NCI-H446 (cell line): ENCODE results near the gene MTCH1.
A peak's percentile ranks its signal among the peaks of the same experiment; 100 is the strongest.

ENCODE experiments used
- DNase-seq, 2 experiments: peaks; one replicate each; lab custom pipeline; 2025; lab: John Stamatoyannopoulos, UW

The MTCH1 gene, protein sequence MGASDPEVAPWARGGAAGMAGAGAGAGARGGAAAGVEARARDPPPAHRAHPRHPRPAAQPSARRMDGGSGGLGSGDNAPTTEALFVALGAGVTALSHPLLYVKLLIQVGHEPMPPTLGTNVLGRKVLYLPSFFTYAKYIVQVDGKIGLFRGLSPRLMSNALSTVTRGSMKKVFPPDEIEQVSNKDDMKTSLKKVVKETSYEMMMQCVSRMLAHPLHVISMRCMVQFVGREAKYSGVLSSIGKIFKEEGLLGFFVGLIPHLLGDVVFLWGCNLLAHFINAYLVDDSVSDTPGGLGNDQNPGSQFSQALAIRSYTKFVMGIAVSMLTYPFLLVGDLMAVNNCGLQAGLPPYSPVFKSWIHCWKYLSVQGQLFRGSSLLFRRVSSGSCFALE

DNA sequence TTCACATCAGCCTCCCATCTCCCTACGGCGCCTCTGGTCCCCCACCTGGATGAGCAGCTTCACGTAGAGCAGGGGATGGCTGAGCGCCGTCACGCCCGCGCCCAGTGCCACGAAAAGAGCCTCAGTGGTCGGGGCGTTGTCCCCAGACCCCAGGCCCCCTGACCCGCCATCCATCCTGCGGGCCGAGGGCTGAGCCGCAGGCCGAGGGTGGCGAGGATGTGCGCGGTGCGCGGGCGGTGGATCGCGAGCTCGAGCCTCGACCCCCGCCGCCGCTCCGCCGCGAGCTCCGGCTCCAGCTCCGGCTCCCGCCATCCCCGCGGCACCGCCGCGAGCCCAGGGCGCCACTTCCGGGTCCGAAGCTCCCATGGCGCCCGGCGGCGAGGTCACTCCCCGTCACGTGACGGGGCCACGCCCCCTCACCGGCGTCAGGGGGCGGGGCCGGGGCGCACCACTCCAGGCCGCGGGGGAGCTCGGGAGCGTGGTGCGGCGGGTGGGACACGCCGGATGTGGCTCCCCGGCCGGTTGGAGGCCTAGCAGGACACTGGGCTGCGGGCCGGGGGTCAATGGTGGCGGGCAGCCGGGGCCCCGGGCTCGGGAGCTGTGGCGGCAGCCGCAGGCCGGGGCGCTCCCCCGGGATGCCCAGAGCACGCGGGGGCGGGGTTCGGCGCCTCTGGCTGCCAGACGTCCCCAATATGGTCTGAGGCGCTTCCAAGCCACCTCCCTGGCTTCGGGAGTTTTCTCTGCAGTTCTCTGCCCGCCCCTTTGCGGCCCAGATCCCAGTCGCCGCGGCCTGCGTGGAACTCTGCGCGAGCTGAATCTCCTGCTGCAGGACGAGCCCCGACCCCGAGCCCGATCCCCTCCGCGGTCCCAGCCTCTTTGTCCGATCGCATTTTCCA, at the start of gene MTCH1:
TSS of gene MTCH1 (minus strand) at position 389 of the 896 bp plus-strand sequence. CDS start at position 366, 23 bp downstream.
- DNase-seq: peak; percentile 71 to 95

DNA sequence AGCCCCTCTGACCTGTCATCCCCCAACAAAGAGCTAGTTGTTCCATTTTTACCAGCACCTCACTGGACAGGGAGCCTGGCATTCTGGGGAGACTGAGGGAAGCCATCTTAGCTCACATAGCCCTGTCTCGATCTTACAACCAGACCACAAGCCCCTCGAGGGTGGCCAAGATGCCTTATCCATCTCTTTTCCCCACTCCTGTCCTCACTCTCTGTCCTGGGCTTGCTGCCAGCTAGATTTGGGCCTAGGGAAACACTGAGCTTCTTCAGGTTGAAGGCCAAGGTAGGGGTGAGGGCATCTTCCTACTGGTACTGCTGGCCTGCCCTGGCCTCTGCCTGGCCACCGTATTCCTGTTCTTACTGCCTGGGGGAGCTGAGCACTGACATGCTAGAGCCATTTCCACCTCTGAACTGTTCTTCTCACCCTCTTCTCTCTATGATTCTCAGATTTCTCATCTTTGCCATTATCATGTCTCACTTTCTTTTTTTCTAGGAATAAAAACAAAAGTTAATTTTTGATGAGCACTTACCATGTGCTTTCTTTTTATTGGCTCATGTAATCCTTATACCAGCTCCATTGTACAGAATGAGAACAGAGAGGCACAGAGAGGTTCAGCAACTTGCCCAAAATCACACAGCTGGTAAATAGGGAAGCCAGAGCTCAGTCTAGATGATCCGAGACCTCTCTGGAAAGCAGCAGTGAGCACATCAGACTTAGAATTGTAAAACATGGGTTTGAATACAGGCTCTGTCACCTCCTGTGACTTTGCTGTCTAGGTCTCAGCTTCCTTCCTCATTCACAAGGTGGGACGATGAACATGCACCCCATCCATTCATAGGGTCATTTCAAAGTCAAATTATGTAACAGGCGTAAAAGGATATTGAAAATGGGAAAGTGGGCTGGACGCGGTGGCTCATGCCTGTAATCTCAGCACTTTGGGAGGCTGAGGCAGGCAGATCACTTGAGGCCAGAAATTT, 48.1 kb upstream of the MTCH1 start:
- no peak for DNase-seq

DNA sequence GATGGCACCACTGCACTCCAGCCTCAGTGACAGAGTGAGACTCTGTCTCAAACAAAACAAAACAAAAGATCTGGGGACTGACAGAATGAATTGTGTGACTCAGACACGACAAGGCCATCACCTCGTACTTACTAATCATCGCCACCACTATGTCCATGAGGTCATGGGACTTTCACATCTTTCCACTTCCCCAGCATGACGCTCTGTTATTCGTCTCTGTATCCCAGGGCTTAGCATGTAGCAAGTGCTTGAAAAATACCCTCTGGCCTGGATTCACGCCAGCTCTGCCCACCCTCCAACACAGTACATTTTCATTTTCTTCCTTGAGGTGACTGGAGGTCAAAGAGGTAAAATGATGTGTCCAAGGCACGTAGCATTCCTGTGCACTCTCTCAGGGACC, 47.3 kb upstream of the MTCH1 start:
- no peak for DNase-seq

DNA sequence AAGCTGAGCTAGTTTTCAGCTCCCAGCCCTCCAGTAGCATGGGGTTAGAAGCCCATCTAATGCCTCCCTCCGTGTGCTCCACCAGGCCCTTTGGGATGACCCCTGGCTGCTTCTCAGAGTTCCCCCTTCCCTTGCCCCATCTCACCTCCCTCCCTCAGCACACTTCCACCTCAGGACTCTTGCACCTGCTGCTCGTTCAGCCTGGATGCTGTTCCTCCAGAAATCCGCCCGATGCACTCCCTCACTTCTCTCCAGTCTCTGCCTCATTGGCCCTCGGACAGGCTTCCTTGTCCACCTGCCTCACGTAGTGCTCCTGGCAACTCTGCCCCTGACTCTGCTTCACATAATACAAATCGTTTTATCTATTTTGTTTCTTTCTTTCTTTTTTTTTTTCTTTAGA, 46.2 kb upstream of the MTCH1 start:
- DNase-seq: no peak

DNA sequence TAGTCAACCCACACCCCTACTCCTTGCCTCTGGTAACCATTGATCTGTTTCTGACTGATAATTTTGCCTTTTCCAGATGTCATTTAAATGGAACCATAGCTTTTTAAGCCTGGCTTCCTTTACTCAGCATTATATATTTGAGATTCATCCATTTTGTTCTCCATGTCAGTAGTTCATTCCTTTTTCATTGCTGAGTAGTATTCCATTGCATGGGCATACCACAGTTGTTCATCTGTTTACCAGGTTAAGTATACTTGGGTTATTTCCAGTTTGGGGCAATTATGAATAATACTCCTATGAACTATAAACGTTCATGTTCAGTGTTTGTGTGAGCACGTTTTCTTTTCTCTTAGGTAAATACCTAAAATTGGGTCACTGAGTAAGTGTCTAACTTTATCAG, 44.6 kb upstream of the MTCH1 start:
- no peak for DNase-seq

DNA sequence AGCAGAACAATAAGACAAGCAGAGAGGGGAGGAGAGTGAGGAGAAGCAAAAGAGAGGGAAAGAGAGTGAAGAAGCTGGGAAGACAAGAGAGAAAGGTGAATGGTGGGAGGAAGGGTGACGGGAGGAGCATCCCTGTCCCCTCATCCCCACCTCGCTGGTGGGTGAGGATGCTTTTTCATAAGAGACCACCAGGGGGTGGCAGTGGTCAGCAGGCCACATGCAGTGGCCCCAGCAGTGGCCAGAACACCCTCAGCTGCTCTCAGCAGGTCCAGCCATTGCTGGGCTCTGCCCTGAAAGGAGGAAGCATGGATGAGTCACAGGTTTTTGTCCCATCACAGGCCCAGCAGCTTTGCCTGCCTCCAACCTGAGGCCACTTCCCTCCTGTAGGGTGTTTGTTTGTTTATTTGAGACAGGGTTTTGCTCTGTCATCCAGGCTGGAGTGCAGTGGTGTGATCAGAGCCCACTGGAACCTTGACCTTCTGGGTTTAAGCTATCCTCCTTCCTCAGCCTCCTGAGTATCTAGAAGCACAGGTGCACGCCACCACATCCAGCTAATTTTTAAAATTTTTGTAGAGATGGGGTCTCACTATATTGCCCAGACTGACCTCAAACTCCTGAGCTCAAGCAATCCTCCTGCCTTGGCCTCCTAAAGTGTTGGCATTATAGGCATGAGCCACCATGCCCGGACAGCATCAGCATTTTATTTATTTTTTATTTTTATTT, 43.4 kb upstream of the MTCH1 start:
- peak in 1 of 2 experiments; percentile 42 for DNase-seq

DNA sequence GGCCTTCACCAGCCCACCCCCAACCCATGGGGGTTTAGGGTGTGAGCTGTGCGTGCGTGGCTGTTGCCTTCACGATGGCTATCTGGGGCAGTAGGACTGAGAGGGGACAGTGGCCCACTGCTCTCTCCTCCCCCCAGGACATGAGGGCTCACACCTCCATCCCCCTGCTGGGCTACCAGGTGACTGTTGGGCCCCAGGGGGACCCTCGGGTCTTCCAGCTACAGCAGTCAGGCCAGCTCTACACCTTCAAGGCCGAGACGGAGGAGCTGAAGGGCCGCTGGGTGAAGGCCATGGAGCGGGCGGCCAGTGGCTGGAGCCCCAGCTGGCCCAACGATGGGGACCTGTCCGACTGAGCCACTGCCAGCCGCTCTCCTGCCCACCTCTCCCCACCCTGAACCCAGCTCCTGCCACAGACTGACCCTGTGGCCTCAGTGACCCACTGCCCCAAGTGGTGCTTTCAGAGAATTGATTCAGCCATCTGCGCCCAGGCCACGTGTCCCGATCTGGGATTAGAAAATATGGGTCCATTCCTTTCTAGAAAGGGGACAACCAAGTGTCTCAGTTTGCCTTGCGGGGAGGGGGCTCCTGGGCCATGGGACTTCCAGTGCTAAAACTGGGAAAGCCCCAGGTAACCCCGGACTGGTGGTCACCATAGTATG, 41.9 kb upstream of the MTCH1 start:
- no peak for DNase-seq

DNA sequence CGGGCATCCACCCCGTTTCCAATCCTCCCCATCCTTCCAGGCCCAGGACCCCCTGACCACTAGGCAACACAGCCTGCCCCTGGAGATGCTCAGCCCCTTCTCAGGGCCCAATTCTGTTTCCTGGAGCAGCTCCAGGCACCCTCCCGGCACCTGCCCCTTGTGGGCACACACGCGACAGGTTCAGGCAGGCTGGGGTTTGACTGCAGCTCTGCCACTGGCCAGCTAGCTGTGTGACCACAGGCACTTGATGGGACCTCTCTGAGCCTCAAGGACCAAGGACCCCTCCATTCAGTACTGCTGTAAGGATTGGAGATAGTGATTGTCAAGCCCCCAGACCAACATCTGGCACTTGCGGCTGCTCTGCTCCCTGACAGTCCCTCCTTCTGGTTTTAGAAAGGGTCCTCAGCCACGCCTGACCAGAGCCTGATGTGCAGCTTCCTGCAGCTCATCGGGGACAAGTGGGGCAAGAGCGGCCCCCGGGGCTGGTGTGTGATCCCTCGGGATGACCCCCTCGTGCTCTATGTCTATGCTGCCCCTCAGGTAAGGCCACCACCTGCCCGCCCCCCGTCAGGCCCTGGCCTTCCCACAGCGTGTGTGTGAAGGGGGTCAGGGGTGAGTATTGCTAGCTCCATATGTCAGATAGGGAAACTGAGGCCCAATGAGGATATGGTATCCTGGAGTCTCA, 41.2 kb upstream of the MTCH1 start:
- DNase-seq: no peak

DNA sequence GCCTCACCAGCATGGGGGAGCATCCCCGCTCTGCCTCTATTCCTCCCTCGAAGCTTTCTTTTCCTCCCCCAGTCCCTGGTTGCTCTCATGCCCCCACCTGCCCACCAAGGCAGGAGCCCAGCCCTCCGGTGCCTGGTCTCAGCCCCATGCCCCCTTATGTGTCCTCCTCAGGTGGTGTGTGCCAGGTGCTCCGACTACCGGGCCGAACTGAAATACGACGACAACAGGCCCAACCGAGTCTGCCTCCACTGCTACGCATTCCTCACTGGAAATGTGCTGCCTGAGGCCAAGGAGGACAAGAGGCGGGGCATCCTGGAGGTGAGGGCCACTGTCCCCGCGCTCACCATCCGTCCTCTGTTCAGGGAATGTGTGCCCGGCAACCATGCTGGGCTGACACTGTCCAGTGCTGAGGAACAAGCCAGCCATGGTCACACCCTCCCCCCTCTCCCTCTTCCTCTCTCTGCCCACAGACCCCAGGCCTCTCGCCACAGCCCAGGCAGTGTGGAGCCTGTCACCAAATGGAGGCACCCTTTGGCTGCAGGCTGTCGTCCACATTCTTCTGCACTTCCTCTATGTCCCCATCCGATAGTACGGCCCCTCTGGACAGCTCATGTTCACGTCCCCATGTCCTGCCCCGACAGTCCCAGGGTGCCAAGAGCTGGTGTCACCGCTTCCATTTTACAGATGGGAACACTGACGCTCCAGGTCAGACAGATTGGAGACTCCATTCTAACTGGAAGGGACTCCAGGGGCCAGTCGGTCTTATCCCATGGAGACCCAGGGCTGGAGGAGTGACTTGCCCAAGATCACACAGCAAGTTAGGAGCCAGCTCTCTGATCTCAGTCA, 39.8 kb upstream of the MTCH1 start:
- no peak for DNase-seq

DNA sequence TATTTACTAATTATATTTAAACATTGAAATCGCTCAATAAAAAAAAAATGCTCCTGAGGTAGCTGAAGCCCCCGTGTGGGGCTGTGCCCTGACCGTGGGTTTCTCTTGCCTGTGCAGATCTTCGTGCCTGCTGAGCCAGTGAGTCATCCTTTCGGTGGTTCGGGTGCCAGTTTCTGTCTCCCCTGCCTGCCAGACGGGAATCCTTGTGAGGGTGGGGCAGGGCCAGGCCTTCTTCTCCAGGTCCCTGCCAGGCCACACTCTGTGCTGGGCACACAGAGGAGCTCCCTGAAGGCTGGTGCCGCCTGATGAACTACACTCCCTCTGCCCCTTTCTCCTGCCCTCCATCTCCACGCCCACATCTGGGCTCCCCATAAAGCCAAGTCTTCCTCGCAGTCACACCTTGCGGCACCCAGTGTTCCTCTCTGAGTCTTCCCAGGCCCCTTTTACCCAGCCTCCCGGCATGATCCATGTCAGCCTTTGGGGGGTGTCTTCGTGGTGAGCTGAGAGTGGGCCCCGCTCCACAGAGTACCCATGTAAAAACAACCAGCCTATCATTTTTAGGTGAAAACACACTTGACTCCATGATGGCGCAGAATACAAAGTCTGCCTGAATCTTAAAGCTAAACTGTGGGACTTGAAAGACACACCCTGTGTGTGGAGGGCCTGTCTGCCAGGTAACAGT, 38.8 kb upstream of the MTCH1 start:
- DNase-seq: peak in 1 of 2 experiments; percentile 56

DNA sequence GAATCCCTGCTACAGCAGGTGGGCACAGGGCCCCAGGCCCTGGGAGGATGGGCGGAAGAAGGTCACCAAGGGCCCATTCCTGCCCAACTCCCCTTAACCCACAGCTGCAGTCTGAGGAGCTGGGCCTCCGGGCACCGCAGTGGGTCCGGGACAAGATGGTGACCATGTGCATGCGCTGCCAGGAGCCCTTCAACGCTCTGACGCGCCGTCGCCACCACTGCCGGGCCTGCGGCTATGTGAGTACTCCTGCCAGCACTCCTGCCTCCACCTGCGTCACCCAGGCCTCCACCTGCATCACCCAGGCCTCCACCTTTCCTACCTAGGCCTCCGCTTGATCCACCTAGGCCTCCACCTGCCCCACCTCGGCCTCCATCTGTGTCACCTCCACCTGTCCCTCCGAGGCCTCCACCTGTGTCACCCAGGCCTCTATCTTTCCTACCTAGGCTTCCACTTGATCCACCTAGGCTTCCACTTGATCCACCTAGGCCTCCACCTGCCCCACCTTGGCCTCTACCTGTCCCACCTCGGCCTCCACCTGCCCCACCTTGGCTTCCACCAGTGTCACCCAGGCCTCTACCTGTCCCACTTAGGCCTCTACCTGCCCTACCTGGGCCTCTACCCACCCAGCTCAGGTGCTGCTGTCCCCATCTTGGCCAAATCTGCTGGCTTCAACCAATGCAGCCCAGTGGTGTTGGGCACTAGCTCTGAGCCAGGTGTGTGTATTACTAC, 36.3 kb upstream of the MTCH1 start:
- no peak for DNase-seq

DNA sequence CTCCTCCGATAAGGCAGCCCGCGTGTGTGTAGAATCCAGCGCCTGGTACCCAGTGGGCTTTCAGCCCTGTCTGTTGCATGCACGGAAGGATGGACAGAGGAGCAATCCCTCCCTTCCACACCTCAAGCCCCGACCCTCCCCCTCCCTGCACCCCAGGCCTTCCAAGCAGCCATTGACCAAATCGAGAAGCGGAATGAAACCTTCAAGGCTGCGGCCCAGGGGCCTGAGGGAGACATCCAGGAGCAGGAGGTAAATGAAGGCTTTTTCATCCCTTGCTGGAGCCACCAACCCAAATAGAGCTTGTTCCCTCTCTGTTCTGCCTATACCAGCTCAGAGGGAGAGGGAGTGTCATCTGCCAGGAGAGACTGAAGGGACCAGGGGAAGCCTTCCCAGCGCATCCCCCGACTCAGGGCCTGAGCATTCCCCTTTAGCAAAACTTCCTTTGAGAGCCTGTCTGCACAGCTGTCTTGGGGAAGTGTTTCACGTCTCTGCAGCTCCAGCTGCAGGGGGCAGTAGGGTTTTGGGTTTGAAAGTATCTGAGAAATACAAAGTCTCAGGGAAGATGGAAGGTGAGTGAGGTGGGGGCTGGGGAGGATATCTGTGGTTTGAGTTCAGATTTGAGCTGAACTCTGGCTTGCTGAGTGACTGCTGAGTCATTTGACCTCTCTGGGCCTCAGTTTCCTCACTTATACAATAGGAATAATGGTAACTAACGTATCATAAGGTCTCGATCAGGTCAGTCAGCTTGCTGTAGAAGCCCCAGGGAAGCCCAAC, 35.5 kb upstream of the MTCH1 start:
- DNase-seq: peak; percentile 18 to 19

DNA sequence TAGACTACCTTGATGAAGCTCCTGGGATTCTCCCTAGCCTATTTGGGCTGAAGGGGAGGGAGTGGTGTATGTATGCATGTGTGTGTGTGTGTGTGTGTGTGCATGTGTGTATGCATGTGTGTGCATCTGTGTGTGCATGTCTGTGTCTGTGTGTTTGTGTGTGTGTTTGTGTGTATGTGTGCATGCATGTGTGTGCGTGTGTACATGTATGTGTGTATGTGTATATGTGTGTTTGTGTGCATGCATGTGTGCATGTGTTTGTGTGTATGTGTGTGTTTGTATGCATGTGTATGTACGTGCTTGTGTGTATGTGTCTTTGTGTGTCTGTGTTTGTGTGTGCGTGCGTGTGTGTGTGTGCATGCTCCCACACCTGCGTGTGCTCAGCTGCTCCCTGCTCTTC, 34.8 kb upstream of the MTCH1 start:
- DNase-seq: no peak

DNA sequence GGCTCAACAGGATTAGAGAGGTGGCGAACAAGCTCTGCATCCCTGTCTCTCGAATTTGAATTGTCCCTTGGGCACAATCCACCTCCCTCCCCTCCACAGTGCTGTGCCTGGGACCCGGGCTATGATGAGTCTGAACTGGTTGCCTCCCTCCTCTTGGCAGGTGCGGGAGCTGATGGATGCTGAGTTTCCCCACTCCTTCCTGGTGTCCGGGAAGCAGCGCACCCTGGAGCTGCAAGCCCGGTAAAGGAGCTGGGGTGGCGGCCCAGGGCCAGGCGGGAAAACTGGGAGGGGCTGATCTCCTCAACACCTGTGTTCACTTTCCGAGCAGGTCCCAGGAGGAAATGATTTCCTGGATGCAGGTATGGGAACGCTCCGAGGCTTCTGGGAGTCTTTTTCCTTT, 34.4 kb upstream of the MTCH1 start:
- no peak for DNase-seq

DNA sequence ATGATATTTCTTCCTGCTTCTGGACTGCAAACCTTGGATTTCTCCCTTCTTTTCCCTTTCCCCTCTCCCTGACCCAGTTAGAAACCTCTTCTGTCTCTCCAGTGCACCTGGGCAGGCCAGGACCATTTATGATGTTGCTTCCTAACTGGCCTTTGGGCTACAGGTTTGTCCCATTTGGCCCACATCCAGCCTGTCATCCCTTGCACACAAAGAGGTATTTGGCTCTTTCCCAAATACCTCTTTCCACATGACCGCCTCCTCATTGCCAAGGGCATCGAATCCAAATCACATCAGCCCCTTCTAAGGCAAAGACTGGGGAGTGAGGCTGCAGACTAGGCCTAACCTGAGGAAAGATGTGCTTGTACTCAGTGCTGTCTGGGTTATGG, 33.1 kb upstream of the MTCH1 start:
- peak in 1 of 2 experiments; percentile 42 for DNase-seq

DNA sequence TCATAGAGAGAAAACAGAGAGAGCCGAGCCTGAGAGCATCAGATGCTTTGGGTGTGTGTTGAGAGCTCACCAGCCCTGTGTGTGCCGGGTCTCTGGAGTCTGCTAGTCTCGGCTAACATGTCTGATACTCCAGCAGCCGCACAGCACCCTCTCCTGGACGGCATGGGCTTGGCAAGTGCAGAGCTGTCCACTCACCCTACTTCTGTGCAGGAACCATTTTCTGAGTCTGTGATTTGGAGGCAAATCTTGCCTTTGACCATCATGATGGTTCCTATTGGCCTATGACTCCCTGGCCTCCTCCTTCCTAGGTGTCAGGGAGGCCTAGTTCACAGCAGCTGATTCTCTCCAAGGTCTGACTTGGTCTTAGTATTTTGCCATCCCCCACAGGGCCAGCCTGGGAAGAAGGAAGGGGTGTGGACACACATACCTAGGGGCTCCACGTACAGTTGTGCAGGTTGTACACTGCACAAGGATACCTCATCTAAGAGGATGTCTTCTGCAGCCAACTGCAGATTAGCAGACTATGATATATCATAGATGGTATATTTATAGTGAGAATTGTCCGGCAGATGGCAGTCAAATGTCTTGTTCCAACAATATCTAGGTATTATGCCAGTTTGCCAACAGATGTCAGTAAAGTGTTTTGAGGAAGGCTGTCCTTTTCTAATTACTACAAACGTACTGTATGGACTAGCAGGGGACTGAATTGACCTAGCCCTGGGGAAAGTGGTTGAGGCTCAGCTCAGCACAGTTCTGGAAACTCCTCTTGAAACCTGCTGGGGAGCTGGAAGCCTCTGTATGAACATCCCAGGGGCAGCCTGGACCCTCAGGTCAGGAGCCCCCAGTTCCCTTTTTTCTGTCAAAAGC, 32.4 kb upstream of the MTCH1 start:
- peak; percentile 77 to 93 for DNase-seq
